H9 (cell line): ENCODE measurements around the gene OPN4. TPM values are rescaled to one million over a fixed set of nuclear protein-coding genes. Genes with fewer than 3 reads are reported as not detected.
A peak's percentile ranks its signal among the peaks of the same experiment; 100 is the strongest.

Experiments used
- DNase-seq: peaks from one replicate; pipeline ENCODE4 v3.0.0-alpha.2; 2017
- H2AFZ ChIP-seq: one replicate; pipeline ENCODE4 v1.6.1; 2013; ENCODE audit warnings: mild to moderate bottlenecking, low read length, control low read depth, moderate library complexity
- H2AK5ac ChIP-seq: 2 replicates; pipeline ENCODE4 v1.6.1; 2013; ENCODE audit warnings: low read length, control low read depth, mixed read lengths; ENCODE audit not compliant: insufficient read length
- H2BK120ac ChIP-seq: one replicate; pipeline ENCODE4 v1.6.1; 2013; ENCODE audit warnings: low read depth, mild to moderate bottlenecking, low read length, control low read depth, inconsistent platforms; ENCODE audit not compliant: poor library complexity, severe bottlenecking
- H2BK12ac ChIP-seq: 2 replicates; pipeline ENCODE4 v1.6.1; 2013; ENCODE audit warnings: low read length, control low read depth, mixed read lengths, low read depth; ENCODE audit not compliant: insufficient read length
- H2BK15ac ChIP-seq: 2 replicates; pipeline ENCODE4 v1.6.1; 2013; ENCODE audit warnings: low read depth, low read length, control low read depth
- H2BK20ac ChIP-seq: one replicate; pipeline ENCODE4 v1.6.1; 2013; ENCODE audit warnings: low read depth, mild to moderate bottlenecking, low read length, control low read depth, inconsistent platforms; ENCODE audit not compliant: poor library complexity, severe bottlenecking
- H2BK5ac ChIP-seq: 2 replicates; pipeline ENCODE4 v1.6.1; 2013; ENCODE audit warnings: low read length, control low read depth, mixed read lengths; ENCODE audit not compliant: insufficient read length
- H3K14ac ChIP-seq: 2 replicates; pipeline ENCODE4 v1.6.1; 2013; ENCODE audit warnings: low read length, control low read depth; ENCODE audit not compliant: insufficient read depth
- H3K18ac ChIP-seq: 2 replicates; pipeline ENCODE4 v1.6.1; 2013; ENCODE audit warnings: low read depth, mild to moderate bottlenecking, mixed read lengths, low read length, control low read depth; ENCODE audit not compliant: insufficient read length
- H3K23ac ChIP-seq: 2 replicates; pipeline ENCODE4 v1.6.1; 2013; ENCODE audit warnings: low read length, control low read depth, mixed read lengths, low read depth; ENCODE audit not compliant: insufficient read length
- H3K23me2 ChIP-seq: 2 replicates; pipeline ENCODE4 v1.6.1; 2013; ENCODE audit warnings: low read depth, mild to moderate bottlenecking, mixed read lengths, low read length, control low read depth; ENCODE audit not compliant: insufficient read length, poor library complexity, severe bottlenecking
- H3K27ac ChIP-seq: 2 replicates; pipeline ENCODE4 v1.5.1; 2013; ENCODE audit warnings: low read length, control low read depth, mixed read lengths, low read depth; ENCODE audit not compliant: insufficient read length
- H3K27me3 ChIP-seq: 2 replicates; pipeline ENCODE4 v1.6.1; 2013; ENCODE audit warnings: low read length, control low read depth, inconsistent platforms; ENCODE audit not compliant: insufficient read depth
- H3K4ac ChIP-seq: 2 replicates; pipeline ENCODE4 v1.6.1; 2013; ENCODE audit warnings: low read depth, mild to moderate bottlenecking, control low read depth, inconsistent platforms, low read length, moderate library complexity
- H3K4me1 ChIP-seq: 2 replicates; pipeline ENCODE4 v1.6.1; 2013; ENCODE audit warnings: low read length, control low read depth, inconsistent platforms; ENCODE audit not compliant: insufficient read depth
- H3K4me2 ChIP-seq: 2 replicates; pipeline ENCODE4 v1.6.1; 2013; ENCODE audit warnings: low read length, control low read depth, mixed read lengths; ENCODE audit not compliant: insufficient read length, insufficient read depth
- H3K56ac ChIP-seq: 2 replicates; pipeline ENCODE4 v1.6.1; 2013; ENCODE audit warnings: low read depth, mild to moderate bottlenecking, mixed read lengths, low read length, control low read depth; ENCODE audit not compliant: insufficient read length
- H3K79me1 ChIP-seq: 2 replicates; pipeline ENCODE4 v1.6.1; 2013; ENCODE audit warnings: low read depth, mild to moderate bottlenecking, moderate library complexity, low read length, control low read depth, inconsistent platforms; ENCODE audit not compliant: insufficient read depth, poor library complexity, severe bottlenecking
- H3K79me2 ChIP-seq: 2 replicates; pipeline ENCODE4 v1.6.1; 2013; ENCODE audit warnings: low read length, control low read depth, inconsistent platforms; ENCODE audit not compliant: insufficient read depth
- H3K9ac ChIP-seq: 2 replicates; pipeline ENCODE4 v1.6.1; 2013; ENCODE audit warnings: low read length, control low read depth, mixed read lengths; ENCODE audit not compliant: insufficient read length; ENCODE audit errors: extremely low read depth
- H3K9me3 ChIP-seq: one replicate; pipeline ENCODE4 v1.6.1; 2013; ENCODE audit warnings: low read depth, low read length, inconsistent platforms; ENCODE audit not compliant: control insufficient read depth
- H3T11ph ChIP-seq: one replicate; pipeline ENCODE4 v1.6.1; 2013; ENCODE audit warnings: mild to moderate bottlenecking, low read length, control low read depth, inconsistent platforms
- H4K20me1 ChIP-seq: one replicate; pipeline ENCODE4 v1.6.1; 2013; ENCODE audit not compliant: control insufficient read depth, insufficient read length, insufficient read depth
- H4K5ac ChIP-seq: 2 replicates; pipeline ENCODE4 v1.6.1; 2013; ENCODE audit warnings: low read depth, mild to moderate bottlenecking, mixed read lengths, low read length, control low read depth; ENCODE audit not compliant: insufficient read length
- H4K8ac ChIP-seq: replicated peaks from 2 replicates; pipeline ENCODE4 v1.6.1; 2013; ENCODE audit warnings: low read length, control low read depth, mixed read lengths, low read depth; ENCODE audit not compliant: insufficient read length
- H4K91ac ChIP-seq: 2 replicates; pipeline ENCODE4 v1.6.1; 2013; ENCODE audit warnings: low read depth, mild to moderate bottlenecking, moderate library complexity, mixed read lengths, low read length, control low read depth; ENCODE audit not compliant: insufficient read length
- H3K27ac Mint-ChIP-seq, 3 experiments: 2 replicates in 2 of 3; 3 replicates in 1 of 3; pipeline ENCODE4 v1.8.0; 2020 to 2021; ENCODE audit warnings: mixed read lengths in 3 of 3, mild to moderate bottlenecking in 1 of 3, moderate library complexity in 1 of 3
- H3K27me3 Mint-ChIP-seq: 2 replicates; pipeline ENCODE4 v1.8.0; 2021; ENCODE audit warnings: low read depth, mild to moderate bottlenecking, moderate library complexity, mixed read lengths
- H3K36me3 Mint-ChIP-seq, 3 experiments: 2 replicates in 2 of 3; 3 replicates in 1 of 3; pipeline ENCODE4 v1.8.0; 2020 to 2021; ENCODE audit warnings: low read depth in 3 of 3, mixed read lengths in 3 of 3; ENCODE audit not compliant: insufficient read depth in 1 of 3
- H3K4me1 Mint-ChIP-seq, 2 experiments: 2 replicates each; pipeline ENCODE4 v1.8.0; 2020; ENCODE audit warnings: mixed read lengths in 2 of 2
- H3K4me3 Mint-ChIP-seq, 2 experiments: 2 replicates in 1 of 2; 3 replicates in 1 of 2; pipeline ENCODE4 v1.8.0; 2020 to 2021; ENCODE audit warnings: mild to moderate bottlenecking in 2 of 2, mixed read lengths in 2 of 2, moderate library complexity in 1 of 2
- H3K9me3 Mint-ChIP-seq, 2 experiments: 2 replicates in 1 of 2; 3 replicates in 1 of 2; pipeline ENCODE4 v1.8.0; 2020; ENCODE audit warnings: mild to moderate bottlenecking in 2 of 2, mixed read lengths in 2 of 2, moderate library complexity in 1 of 2
- CTCF ChIP-seq: fragments of 200-600 bp; sonication (generic); conservative IDR thresholded peaks from 3 replicates; pipeline ENCODE4 v1.8.0; 2021; ENCODE audit warnings: antibody characterized with exemption, mild to moderate bottlenecking
- WGBS: extraction: QIAGEN DNeasy Blood & Tissue Kit; methylation state at CpG from one replicate; pipeline ENCODE4 v1.1.7; 2013; ENCODE audit warnings: missing lambda C conversion rate, low lambda C conversion rate, mixed read lengths; ENCODE audit not compliant: insufficient read length; ENCODE audit errors: extremely low coverage; 5-methylcytosine and 5-hydroxymethylcytosine counted together
- total RNA-seq: library from RNA; stranded (reverse); gene quantifications from 2 replicates; pipeline ENCODE4 v1.2.1, GENCODE V29; 2021

The OPN4 gene
- total RNA-seq, 1 experiment from 2014 or later, result not detected

GRCh38 chr10:86661161-86662025, 7.0 kb downstream of the OPN4 start:
- no peak for DNase-seq
- Histone ChIP-seq H2BK15ac (no peak overlapping the region), H3K4me2 (no peak overlapping the region), H4K20me1 (no peaks in the 10 kb centered on the region), H2AFZ (no peak overlapping the region), H2BK120ac (no peak overlapping the region), H3K27ac (no peak overlapping the region), H4K8ac (no peak overlapping the region), H3K79me2 (no peaks in the 10 kb centered on the region), H2BK5ac (no peak overlapping the region), H3K79me1 (no peaks in the 10 kb centered on the region), H3K4ac (no peak overlapping the region), H3K56ac (no peak overlapping the region), H3K4me1 (no peaks in the 10 kb centered on the region), H3K18ac (no peak overlapping the region), H3K9ac (no peak overlapping the region), H3T11ph (no peak overlapping the region), H4K91ac (no peak overlapping the region), H3K23me2 (no peaks in the 10 kb centered on the region), H3K9me3 (no peaks in the 10 kb centered on the region), H2BK12ac (no peak overlapping the region), H4K5ac (no peak overlapping the region), H3K27me3 (no peaks in the 10 kb centered on the region), H2AK5ac (no peak overlapping the region), H3K23ac (no peak overlapping the region), H3K14ac (no peak overlapping the region; the same call in 1 of the 2 replicates), H2BK20ac (no peak overlapping the region)
- no CpG with 5 or more reads among the region's 17 CpGs for WGBS
- no peaks in the 10 kb centered on the region for H3K36me3 Mint-ChIP-seq
- peaks cover 16 to 22% of the 10 kb centered on the region in 2 experiments for H3K4me1 Mint-ChIP-seq
- TF ChIP-seq CTCF, result no peak
- H3K27me3 Mint-ChIP-seq, result no peaks in the 10 kb centered on the region; the same call in 1 of the 2 replicates
- H3K9me3 Mint-ChIP-seq, result no peaks in the 10 kb centered on the region
- H3K4me3 Mint-ChIP-seq, result no peak overlapping the region
- H3K27ac Mint-ChIP-seq, result peak overlapping the region in 1 of 3 experiments; percentile 31; a peak in 1 of 7 replicates
